Activated T-cell treated with anti-CD3 and anti-CD28 coated beads for 48 hours (primary cell): ENCODE data around the gene GMEB2.

Experiments
- DNase-seq: peaks from one replicate; pipeline ENCODE4 v3.0.0-alpha.2; 2020; ENCODE audit warnings: low read depth

Gene GMEB2

DNA sequence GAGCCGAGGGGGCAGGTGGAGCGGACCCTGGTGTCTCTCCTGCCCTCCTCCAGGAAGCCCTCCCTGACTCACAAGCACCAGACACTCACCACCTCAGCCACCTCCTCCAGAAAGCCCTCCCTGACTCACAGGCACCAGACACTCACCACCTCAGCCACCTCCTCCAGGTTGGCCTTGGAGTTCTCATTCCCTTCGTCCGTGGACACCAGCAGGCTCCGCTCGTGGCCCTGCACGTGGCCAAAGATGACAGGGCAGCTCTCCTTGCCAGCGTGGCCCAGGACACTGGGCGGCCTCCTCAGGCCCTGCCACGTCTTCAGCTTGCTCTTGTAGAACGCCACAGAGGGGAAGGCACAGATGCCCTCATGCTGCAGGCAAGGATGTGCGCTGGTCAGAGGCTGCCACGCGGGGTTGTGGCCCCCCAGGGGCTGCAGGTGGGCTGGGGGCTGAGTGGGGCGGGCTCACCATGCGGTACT lies 66.5 kb downstream of the GMEB2 start:
- DNase-seq = no peak

DNA sequence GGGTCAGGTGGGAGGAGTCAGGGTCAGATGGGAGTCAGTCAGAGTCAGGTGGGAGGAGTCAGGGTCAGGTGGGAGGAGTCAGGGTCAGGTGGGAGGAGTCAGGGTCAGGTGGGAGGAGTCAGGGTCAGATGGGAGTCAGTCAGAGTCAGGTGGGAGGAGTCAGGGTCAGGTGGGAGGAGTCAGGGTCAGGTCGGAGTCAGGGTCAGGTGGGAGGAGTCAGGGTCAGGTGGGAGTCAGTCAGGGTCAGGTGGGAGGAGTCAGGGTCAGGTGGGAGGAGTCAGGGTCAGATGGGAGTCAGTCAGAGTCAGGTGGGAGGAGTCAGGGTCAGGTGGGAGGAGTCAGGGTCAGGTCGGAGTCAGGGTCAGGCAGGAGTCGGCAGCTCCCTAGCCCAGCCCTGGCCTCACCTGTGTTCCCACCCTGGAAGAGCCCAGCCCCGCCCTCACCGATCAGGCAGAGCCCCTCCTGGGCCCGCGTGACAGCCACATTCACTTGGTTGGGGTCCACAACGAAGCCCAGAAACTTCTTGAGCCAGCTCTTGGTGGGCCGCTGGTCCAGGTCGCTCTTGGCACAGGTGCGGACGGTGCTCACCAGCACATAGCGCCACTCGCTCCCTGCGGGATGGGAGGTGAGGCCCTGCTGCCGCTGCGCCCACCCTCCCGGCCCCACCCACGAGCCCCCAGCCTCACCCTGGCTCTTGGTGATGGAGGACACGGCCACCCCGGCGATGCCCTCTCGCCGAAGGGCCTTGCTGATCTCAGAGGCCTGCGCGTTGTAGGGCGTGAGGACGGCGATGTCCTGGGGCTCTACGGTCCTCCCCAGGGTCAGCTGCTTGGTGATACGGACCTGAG lies 67.2 kb downstream of the GMEB2 start:
- peak; percentile 52 for DNase-seq

DNA sequence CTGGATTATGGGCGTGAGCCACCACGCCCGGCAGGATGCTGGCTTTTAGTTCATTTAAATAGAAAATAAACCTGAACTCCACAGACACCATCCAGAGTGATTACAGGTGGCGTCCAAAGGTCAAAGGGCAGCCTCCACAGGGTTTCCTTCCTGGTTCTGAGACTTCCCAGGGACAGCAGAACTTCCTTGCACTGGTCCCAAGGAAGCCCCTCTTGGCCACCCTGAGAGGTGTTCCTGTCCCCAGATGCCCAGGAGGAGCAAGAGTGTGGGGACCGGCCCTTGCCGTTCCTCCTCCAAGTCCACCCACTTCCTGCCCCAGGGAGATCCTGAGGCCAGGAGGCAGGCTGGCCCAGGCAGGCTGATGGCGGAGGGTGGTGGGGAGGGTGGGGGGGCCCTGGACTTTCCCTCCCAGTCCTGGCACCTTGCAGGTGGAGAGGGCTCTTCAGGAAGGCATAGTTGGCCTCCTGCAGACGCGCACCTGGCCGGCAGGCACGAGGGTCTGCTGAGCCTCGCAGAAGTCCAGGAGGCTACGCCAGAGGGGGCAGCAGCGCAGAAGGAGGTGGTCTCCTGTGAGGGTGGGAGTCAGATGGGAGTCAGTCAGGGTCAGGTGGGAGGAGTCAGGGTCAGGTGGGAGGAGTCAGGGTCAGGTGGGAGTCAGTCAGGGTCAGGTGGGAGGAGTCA lies 68.0 kb downstream of the GMEB2 start:
- DNase-seq = no peak

GRCh38 chr20:63557481-63557891 lies 69.4 kb downstream of the GMEB2 start:
- no peak for DNase-seq

DNA sequence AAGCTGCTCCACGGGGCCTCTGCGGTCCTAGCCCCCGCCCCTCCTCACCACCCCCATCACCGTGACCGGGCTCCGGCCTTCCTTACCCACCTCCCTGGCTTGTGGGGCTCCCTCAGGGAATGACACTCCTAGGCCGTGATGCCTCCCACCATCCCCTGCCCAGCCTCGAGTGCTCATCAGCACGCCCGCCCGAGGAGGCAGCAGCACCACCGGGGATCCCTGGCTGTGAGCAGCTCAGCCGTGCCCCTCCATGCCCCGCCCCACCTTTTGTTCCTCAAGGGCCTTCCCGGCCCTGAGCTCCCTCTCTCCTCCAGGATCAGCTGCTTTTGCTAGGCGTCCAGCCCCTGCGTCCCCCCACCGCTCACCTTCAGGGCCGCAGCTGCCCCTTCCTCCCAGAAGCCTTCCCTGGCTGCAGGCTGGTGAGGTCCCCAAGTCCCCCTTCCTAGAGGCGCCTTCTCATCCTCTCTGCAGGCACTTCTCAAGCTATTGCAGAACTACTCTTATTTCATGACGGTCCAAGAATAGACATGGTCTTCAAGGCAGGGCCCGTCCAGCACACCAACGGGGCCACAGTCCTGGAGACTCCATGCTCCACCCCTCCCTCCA lies 69.9 kb downstream of the GMEB2 start:
- no peak for DNase-seq

GRCh38 chr20:63555661-63556381 lies 71.1 kb downstream of the GMEB2 start:
- no peak for DNase-seq

GRCh38 chr20:63554361-63555278 lies 72.3 kb downstream of the GMEB2 start:
- no peak for DNase-seq

GRCh38 chr20:63553933-63554290 lies 73.0 kb downstream of the GMEB2 start, which contains the start of gene FNDC11:
Gene FNDC11, plus strand, starts transcription at chr20:63554159. Its CDS starts 1,505 bp downstream, at chr20:63555664.
- DNase-seq = no peak

GRCh38 chr20:63553251-63553932 lies 73.5 kb downstream of the GMEB2 start:
- DNase-seq = peak; percentile 79

DNA sequence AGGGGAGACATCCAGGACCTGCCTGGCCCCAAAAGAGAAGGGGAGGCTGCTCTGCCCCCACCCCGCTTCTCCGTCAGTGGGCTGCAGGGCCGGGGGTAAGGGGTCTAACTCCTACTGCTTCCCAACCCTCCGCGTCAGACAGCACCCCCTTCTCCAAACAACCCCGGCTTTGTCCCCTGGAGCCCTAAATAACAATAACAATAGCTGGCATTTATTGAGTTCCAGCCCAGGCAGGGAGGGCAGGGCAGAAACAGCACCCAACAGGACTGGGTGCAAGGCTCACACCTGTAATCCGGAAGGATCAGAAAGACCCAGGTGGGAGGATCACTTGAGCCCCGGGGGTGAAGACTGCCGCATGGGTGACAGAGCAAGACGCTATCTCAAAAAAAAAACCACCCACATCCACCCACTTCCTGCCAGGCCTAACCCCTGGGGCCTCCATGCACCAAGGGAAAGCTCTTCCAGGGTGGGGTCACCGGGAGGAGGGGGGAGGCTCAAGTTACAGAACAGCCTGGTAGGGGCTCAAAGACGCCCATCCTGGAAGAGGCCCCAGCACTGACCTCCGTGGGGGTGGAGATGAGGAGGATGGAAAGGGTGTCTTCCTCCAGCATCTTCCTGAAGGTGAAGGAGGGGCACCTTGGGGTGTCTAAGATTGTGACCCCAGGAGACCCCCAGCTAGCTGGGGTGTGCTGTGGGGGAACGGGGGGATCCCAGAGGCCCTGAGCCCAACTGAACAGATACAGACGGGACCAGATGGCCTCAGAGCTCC lies 74.2 kb downstream of the GMEB2 start:
- no peak for DNase-seq

GRCh38 chr20:63551068-63551467 lies 75.8 kb downstream of the GMEB2 start:
- no peak for DNase-seq

DNA sequence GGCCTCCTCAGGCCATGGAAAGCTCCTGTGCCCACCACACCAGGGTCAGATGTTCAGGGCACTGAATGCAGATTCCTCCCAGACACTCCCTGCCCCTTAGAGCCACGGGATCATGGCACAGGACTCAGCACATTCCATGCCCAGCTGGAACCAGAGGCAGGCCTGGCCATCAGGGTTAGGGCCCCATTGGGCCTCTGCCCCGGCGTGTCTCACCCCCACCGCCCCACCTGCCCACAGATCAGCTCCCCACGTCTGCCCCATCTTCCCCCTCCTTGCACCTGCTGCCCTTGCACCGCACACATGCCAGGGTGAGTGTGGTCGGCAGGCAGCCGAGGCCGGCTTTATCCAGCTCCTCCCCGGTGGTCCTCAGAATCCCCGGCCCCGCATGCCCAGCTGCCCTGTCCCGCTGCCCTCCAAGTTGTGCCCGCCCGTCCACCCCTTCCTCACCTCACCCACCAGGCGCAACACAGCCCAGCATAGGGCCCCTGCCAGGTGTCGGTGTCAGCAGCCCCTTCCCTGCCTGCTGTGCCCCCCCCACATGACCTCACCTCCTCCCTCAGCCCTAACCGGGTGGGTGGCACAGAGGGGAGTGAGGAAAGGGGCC lies 77.1 kb downstream of the GMEB2 start:
- DNase-seq = no peak

DNA sequence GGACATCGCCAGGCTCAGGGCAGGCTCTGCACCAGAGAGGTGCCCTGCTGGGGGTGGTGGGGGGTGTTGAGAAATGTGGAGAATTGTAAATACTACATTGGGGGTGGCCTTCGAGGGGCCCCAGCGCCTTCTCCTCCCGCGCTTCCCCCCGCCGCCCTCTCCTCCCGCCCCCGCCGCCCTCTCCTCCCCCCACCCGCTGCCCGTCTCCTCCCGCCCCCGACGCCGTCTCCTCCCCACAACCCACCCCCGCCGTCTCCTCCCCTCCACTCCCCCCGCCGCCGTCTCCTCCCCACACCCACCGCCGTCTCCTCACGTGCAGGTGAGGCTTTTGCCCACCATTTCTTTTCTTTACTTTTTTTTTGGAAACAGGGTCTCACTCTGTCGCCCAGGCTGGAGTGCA lies 77.9 kb downstream of the GMEB2 start:
- DNase-seq = no peak

DNA sequence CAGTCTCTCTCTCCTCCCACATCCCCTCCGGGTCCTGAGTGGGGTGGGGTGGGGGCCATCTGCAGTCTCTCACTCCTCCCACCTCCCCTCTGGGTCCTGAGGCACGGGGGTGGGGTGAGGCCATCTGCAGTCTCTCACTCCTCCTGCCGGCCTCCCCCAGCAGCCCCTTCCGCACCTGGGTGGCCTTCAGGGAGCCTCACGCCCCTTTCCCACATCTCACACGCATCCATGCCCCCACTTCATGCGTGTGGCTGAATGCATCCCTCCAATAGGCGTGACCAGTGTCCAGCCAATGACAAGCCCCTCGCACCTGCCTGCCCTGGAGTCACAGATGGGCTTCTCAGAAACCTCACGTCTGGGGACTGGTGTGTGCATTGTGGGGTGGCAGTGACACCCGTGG lies 78.4 kb downstream of the GMEB2 start:
- DNase-seq = no peak

DNA sequence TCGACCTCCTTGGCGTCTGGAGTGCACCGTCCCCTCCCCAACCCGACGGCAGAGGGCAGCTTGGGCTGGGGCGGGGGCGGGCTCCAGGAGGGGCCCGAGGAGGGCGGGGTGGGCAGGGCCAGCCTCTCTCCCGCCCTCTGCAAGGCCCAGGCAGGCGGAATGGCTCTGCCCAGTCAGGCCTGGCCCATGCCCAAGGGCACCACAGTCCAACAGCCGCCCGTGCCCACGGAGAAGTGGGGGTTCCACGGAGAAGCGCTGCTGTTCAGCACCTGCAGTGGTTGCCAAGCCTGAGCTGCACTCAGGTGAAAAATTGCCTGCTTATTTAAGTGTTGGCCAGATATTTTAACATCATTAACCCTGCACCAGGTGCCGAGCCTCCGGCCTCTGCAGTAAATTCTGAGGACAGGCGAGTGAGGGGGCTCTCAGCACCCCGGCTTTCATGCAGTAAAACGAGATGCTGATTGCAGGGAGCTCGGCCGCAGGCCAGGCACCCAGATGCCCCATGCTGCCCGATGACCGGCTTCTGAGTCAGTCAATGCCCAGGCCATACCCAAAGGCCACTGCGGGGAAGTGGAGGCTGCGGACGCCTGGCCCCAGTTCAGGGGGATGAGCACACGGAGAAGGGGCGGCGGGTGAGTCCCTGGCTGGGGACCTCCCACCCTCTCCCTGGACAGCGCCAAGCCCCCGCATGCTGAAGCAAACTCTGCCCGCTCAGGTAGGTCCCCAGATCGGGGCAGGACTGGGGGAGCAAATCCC lies 79.0 kb downstream of the GMEB2 start, which contains the start of gene SRMS:
Gene SRMS (minus strand): TSS at position 25 of the 756 bp plus-strand sequence. CDS start 286 bp downstream, outside the sequence.
- no peak for DNase-seq

- DNase-seq = no peak
These were observed 79.8 kb downstream of the GMEB2 start for GRCh38 chr20:63546956-63547724.

GRCh38 chr20:63546256-63546955 lies 80.5 kb downstream of the GMEB2 start:
- no peak for DNase-seq
